Measurements from ENCODE around the gene SLC44A2.

GRCh38 chr19:10642473-10643171, 17.3 kb downstream of the SLC44A2 start:
- TF ChIP-seq TAF1 (IDR thresholded peaks at IDR 0.05; ENCODE audit: borderline replicate concordance, low read depth, low read length) (no peak), POLR2AphosphoS5 (IDR thresholded peaks at IDR 0.05; ENCODE audit: low read depth, low read length) (no peak), POLR2A (IDR thresholded peaks at IDR 0.05; ENCODE audit: low read depth, low read length) (no peak)
